GM21737 (cell line): Measurements from ENCODE around the gene CDK5RAP3.
A peak's percentile ranks its signal among the peaks of the same experiment; 100 is the strongest.

Source experiments
- ATAC-seq: cut with Tn5 transposase; IDR thresholded peaks from one replicate; pipeline ENCODE4 v1.9.1; 2021; ENCODE audit warnings: mild to moderate bottlenecking, moderate library complexity; ENCODE audit not compliant: unreplicated experiment

CDK5RAP3 gene

GRCh38 chr17:48022901-48023300, 52.0 kb downstream of the CDK5RAP3 start:
- no peak for ATAC-seq

GRCh38 chr17:48023400-48024148, 52.7 kb downstream of the CDK5RAP3 start:
- ATAC-seq, result no peak

GRCh38 chr17:48024149-48025039, 53.5 kb downstream of the CDK5RAP3 start:
- no peak for ATAC-seq

GRCh38 chr17:48025040-48025903, 54.4 kb downstream of the CDK5RAP3 start:
- ATAC-seq, result peak; percentile 75

GRCh38 chr17:48025904-48026501, 55.1 kb downstream of the CDK5RAP3 start:
- no peak for ATAC-seq

- no peak for ATAC-seq
Measured at GRCh38 chr17:48026502-48027321, 55.8 kb downstream of the CDK5RAP3 start.

- ATAC-seq, result no peak
Measured at GRCh38 chr17:48027322-48027981, 56.5 kb downstream of the CDK5RAP3 start.

GRCh38 chr17:48028736-48029135, 57.8 kb downstream of the CDK5RAP3 start:
- no peak for ATAC-seq

GRCh38 chr17:48030531-48030930, 59.6 kb downstream of the CDK5RAP3 start:
- ATAC-seq, result no peak
